Activated T-helper 2 cell treated with anti-CD3 and anti-CD28 coated beads, Interferon-gamma antibody, Interleukin-2, Interleukin-4, amounts not matched to agents 10 μg/mL and 5 μg/mL and 100 μg/mL, durations not matched to agents 14 hours and 24 hours and 36 hours (primary cell): Measurements from ENCODE around the gene GLP1R. TPM values are rescaled to one million over a fixed set of nuclear protein-coding genes. Genes with fewer than 3 reads are reported as not detected.

ENCODE experiments used
- DNase-seq: peaks from one replicate; pipeline ENCODE4 v3.0.0; 2021; ENCODE audit warnings: low spot score
- H3K27ac Mint-ChIP-seq: one replicate; pipeline ENCODE4 v1.8.0; 2021; ENCODE audit warnings: mixed read lengths
- H3K27me3 Mint-ChIP-seq: one replicate; pipeline ENCODE4 v1.8.0; 2021; ENCODE audit warnings: low read depth, mixed read lengths
- H3K36me3 Mint-ChIP-seq: one replicate; pipeline ENCODE4 v1.8.0; 2021; ENCODE audit warnings: low read depth, mixed read lengths
- H3K4me1 Mint-ChIP-seq: one replicate; pipeline ENCODE4 v1.8.0; 2021; ENCODE audit warnings: low read depth, mixed read lengths
- H3K4me3 Mint-ChIP-seq: one replicate; pipeline ENCODE4 v1.8.0; 2021; ENCODE audit warnings: low read depth, mild to moderate bottlenecking, moderate library complexity, mixed read lengths
- H3K9me3 Mint-ChIP-seq: one replicate; pipeline ENCODE4 v1.8.0; 2021; ENCODE audit warnings: mixed read lengths
- intact Hi-C: fragments of 100-400 bp; cut with micrococcal nuclease; formaldehyde crosslinking; loops from one replicate; pipeline ENCODE4 v1.15.1; 2023
- total RNA-seq: library from RNA; stranded (reverse); gene quantifications from 2 replicates; pipeline ENCODE4 v1.2.3, GENCODE V29; 2022

GLP1R gene
- 0.05 and 0.14 TPM in 2 replicates for total RNA-seq

DNA sequence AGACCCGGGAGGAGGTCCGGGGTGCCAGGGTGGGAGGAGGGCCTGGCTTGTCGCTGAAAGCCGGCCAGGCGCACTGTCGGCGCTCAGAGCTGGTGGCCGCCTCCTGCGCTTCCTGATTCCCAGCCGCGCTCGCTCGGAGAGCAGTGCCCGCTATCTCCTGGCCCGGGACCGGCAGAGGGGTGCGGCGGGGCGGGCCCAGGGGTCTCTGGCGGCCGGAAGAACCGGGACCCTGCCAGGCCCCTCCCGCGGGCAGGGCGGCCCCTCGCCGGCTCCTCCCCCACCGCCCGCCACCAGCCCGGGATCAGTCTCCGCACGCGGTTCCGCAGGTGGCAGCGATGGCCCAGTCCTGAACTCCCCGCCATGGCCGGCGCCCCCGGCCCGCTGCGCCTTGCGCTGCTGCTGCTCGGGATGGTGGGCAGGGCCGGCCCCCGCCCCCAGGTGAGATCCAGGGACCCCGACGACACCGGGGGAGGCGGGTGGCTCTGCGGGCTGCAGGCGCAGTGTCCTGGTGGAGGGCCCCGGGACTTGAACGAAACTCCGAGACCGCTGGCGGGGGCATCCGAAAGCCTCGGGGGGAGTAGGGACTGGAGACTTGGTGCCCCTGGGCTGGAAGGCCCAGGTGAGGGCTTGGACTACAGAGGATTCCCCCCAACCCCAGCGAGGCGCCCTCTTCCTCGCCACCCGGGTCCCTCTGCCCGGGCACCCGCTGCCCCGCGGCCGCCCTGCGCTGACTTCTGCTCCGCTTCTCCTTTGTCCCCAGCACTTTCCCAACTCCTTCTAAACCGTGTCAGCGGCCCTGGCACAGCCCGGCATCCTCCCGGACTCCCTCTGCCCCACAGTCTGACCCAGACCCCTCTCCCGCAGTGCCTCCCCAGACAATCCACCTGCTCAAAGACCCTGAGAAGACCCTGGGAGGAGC, at the start of gene GLP1R:
Gene GLP1R, plus strand, starts transcription at position 301 of the 919 bp plus-strand sequence. Its CDS starts 60 bp downstream, at position 361.
- DNase-seq: no peak
- no peaks in the 10 kb centered on the region for H3K9me3 Mint-ChIP-seq
- no peak within 1 kb of the TSS for H3K27ac Mint-ChIP-seq
- intact Hi-C loops: no loop called here
- no peaks in the 10 kb centered on the region for H3K36me3 Mint-ChIP-seq
- H3K4me3 Mint-ChIP-seq: no peak within 1 kb of the TSS
- peaks cover 51% of the 10 kb centered on the region for H3K27me3 Mint-ChIP-seq
- H3K4me1 Mint-ChIP-seq: peaks cover 19% of the 10 kb centered on the region

DNA sequence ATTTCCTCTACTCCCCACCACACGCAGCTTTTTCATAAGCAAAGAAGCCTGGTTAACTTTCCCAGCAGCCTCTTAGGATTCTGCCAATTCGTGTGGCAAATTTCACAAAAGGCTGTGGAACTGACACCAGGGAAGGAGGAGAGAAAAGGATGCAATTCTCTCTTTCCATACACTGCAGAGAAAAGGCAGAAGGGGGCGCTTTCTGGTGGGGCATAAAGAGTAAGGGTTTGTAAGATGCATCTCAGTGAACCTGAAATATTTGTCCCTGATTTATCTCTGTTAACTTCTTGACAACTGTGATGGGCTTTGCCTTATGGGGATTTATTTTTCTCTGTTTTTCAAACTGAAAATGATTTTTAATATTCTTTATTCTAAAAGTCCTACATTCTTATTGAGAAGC, 45.5 kb upstream of the GLP1R start:
- H3K36me3 Mint-ChIP-seq: no peaks in the 10 kb centered on the region
- no peak overlapping the region for H3K4me3 Mint-ChIP-seq
- H3K9me3 Mint-ChIP-seq: no peaks in the 10 kb centered on the region
- intact Hi-C loops: loop anchor here (10.0 kb wide), 1 partner anchor 162 kb away; no protein-coding TSS in a partner anchor
- peaks cover 44% of the 10 kb centered on the region for H3K27me3 Mint-ChIP-seq
- DNase-seq: no peak
- no peak overlapping the region for H3K27ac Mint-ChIP-seq
- H3K4me1 Mint-ChIP-seq: no peaks in the 10 kb centered on the region

DNA sequence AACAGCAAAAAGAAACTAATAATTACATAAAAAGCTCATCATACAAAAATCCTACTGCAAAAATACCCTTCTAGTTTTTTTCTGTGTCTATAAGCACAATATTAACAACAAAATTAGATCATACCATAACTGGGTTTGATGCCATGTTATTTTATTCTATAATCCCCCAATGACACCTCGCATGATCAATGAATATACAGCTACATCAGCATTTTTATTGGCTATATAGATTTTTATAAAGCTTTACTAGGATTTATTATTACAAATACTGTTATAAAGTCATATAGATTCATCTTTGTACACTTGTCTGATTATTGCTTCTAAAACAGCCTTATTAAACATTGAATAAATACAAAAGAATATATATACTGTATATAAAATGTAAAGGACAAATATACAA, 45.1 kb upstream of the GLP1R start:
- intact Hi-C loops: loop anchor here (10.0 kb wide), 1 partner anchor 161 kb away; no protein-coding TSS in a partner anchor
- no peaks in the 10 kb centered on the region for H3K36me3 Mint-ChIP-seq
- no peaks in the 10 kb centered on the region for H3K9me3 Mint-ChIP-seq

DNA sequence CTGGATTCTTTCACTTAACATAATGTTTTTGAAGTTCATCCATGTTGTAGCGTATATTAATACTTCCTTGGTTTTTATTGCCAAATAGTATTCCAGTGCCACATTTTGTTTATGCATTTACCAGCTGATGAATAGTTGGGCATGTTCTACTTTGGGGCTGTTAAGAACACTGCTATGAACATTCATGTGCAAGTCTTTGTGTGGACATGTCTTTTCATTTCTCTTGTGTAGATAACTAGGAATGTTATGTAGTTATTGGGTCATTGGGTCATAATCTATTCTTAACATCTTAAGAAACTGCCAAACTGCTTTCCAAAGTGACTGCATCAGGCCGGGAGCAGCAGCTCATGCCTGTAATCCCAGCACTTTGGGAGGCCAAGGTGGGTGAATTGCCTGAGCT, 43.8 kb upstream of the GLP1R start:
- H3K27me3 Mint-ChIP-seq: peaks cover 56% of the 10 kb centered on the region
- no peak for DNase-seq
- intact Hi-C loops: loop anchor here (10.0 kb wide), 1 partner anchor 160 kb away; no protein-coding TSS in a partner anchor
- no peaks in the 10 kb centered on the region for H3K36me3 Mint-ChIP-seq
- no peak overlapping the region for H3K27ac Mint-ChIP-seq
- H3K4me1 Mint-ChIP-seq: no peaks in the 10 kb centered on the region
- no peaks in the 10 kb centered on the region for H3K9me3 Mint-ChIP-seq
- no peak overlapping the region for H3K4me3 Mint-ChIP-seq

More for the DNA sequence above, 45.1 kb upstream of the GLP1R start:
- DNase-seq: no peak
- H3K4me1 Mint-ChIP-seq: no peaks in the 10 kb centered on the region
- H3K4me3 Mint-ChIP-seq: no peak overlapping the region
- peaks cover 48% of the 10 kb centered on the region for H3K27me3 Mint-ChIP-seq
- H3K27ac Mint-ChIP-seq: no peak overlapping the region

DNA sequence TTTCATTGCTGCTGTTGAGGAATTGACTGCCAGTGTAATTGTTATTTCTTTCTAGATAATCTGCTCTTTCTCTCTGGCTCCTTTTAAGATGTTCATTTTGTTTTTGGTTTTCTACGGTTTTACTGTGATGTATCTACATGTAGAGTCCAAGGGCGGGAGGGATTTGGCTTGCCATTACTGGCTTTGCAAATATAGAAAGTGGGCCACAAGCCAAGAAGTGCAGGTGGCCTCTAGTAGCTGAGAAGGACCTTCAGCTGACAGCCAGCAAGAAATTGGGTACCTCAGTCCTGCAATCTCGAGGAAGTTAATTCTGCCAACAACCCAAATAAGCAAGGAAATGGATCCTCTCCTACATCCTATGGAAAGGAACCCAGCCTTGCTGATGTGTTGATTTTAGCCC, 42.8 kb upstream of the GLP1R start:
- intact Hi-C loops: loop anchor here (10.0 kb wide), 1 partner anchor 159 kb away; no protein-coding TSS in a partner anchor
- Mint-ChIP-seq H3K4me1 (no peaks in the 10 kb centered on the region), H3K27me3 (peaks cover 52% of the 10 kb centered on the region), H3K27ac (no peak overlapping the region), H3K36me3 (no peaks in the 10 kb centered on the region), H3K4me3 (no peak overlapping the region), H3K9me3 (no peaks in the 10 kb centered on the region)
- no peak for DNase-seq

DNA sequence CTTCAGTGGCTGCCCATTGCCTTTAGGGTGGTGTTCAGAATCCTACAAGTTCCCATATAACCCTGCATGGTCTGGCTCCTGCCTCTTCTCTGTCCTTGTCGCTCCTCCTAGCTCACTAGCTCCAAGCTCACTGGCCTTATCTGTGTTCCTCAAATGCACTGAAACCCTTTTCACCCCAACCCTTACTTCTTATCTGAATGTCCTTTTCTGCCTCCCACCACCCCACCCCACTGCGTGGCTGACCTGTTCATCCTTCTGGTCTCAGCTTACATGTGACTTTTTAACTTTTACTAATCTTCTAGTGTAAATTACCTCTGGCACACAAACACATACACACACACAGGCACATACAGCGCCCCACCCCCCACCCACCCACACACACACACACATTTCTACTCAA, 41.0 kb upstream of the GLP1R start:
- no peak overlapping the region for H3K27ac Mint-ChIP-seq
- no peaks in the 10 kb centered on the region for H3K9me3 Mint-ChIP-seq
- intact Hi-C loops: loop anchor here (10.0 kb wide), 1 partner anchor 157 kb away; no protein-coding TSS in a partner anchor
- no peaks in the 10 kb centered on the region for H3K4me1 Mint-ChIP-seq
- no peak overlapping the region for H3K4me3 Mint-ChIP-seq
- H3K36me3 Mint-ChIP-seq: no peaks in the 10 kb centered on the region
- peaks cover 57% of the 10 kb centered on the region for H3K27me3 Mint-ChIP-seq
- DNase-seq: no peak

DNA sequence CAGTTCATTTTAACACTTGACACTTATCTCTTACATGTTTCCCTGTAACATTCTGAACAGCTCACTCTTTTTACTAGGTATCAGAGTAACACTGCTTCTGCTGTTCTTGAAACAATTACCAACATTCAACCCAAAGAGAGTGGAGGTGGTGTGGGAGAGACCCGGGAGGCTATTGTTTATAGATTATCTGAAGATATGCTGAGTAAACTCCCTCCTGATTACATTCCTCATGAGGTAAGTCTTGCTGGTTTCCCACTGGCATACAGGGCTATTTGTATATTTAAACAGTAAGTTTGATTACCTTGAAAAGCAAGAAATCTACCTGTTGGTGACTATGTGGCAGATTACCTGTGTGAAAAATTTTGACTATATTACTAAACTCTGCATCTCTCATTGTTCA, 39.8 kb upstream of the GLP1R start:
- H3K9me3 Mint-ChIP-seq: no peaks in the 10 kb centered on the region
- H3K36me3 Mint-ChIP-seq: no peaks in the 10 kb centered on the region
- H3K27me3 Mint-ChIP-seq: peaks cover 64% of the 10 kb centered on the region
- no peak overlapping the region for H3K27ac Mint-ChIP-seq
- no peak overlapping the region for H3K4me3 Mint-ChIP-seq
- no peaks in the 10 kb centered on the region for H3K4me1 Mint-ChIP-seq
- intact Hi-C loops: loop anchor here (10.0 kb wide), 1 partner anchor 156 kb away; no protein-coding TSS in a partner anchor
- DNase-seq: no peak

DNA sequence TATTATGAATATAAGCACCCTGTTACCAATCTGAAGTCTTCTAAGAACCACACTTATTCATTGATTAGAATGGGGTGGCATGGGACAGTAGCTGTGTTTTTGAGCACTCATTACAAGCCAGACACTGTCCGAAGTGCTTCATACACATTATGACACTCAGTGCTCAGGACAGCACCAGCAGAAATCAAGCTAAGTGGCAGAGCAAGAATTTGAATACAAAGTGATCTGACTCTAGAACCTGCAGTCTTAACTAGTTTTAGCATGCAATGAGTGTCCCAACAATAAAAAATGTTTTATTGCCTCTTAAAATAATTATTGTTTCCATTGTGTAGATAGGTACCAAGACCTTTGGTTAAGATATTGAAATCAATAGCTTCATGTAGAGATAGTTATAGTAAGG, 39.1 kb upstream of the GLP1R start:
- Mint-ChIP-seq H3K9me3 (no peaks in the 10 kb centered on the region), H3K4me3 (no peak overlapping the region), H3K27ac (no peak overlapping the region), H3K27me3 (peaks cover 62% of the 10 kb centered on the region), H3K4me1 (no peaks in the 10 kb centered on the region), H3K36me3 (no peaks in the 10 kb centered on the region)
- intact Hi-C loops: loop anchor here (10.0 kb wide), 1 partner anchor 155 kb away; no protein-coding TSS in a partner anchor
- no peak for DNase-seq

DNA sequence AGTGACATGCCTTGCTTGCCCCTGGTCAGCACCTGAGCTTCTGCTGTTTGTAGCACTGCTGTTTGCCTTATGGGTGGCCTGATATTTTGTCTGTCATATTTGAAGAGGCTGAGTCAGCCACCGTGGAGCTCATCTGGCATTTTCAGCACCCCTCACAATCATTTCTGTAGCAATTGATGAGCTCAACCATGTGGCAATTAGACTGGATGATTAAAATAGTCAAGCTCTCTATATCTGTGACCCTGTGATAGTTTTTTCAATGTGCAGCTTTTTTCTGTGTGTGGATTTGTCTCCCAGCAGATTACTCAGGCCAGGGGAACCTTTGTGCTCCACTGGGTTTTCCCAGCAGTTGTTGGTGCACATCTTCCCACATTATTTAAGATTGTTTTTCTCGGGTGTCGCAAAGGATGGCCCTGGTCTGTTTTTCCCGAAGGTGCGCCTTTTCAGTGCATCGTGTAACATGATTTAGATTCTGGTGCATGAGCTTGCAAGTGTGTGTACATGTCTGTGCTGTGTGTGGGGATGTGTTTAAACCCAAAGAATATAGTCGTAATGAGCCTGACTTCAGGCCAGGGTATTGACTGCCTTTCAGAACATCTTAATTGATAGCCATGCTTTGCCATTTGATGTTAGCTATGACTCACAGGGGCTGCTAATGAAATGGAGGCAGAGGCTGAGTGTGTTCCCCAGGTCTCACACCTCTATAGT, 31.6 kb upstream of the GLP1R start:
- no peak for DNase-seq
- H3K27me3 Mint-ChIP-seq: peaks cover 20% of the 10 kb centered on the region
- H3K4me3 Mint-ChIP-seq: no peak overlapping the region
- H3K4me1 Mint-ChIP-seq: no peaks in the 10 kb centered on the region
- intact Hi-C loops: no loop called here
- no peaks in the 10 kb centered on the region for H3K36me3 Mint-ChIP-seq
- no peaks in the 10 kb centered on the region for H3K9me3 Mint-ChIP-seq
- no peak overlapping the region for H3K27ac Mint-ChIP-seq

DNA sequence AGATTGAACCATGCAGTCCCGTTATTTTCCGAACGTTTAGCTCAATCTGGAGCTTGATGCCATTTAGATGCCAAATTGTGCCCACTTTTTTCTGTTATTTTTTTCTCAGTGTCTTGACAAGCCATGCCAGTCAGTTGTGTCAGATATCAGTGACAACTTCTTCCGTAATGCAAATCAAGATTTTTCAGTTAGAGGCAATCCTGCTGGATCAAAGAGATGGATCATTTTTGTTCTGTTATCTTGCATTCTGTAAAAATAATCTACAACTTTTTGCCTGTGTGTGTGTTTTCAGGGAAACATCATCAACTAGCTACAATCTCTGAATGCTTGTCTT, 31.1 kb upstream of the GLP1R start:
- intact Hi-C loops: no loop called here
- Mint-ChIP-seq H3K9me3 (no peaks in the 10 kb centered on the region), H3K27me3 (peaks cover 14% of the 10 kb centered on the region), H3K27ac (no peak overlapping the region), H3K4me1 (no peaks in the 10 kb centered on the region), H3K36me3 (no peaks in the 10 kb centered on the region), H3K4me3 (no peak overlapping the region)
- DNase-seq: no peak

DNA sequence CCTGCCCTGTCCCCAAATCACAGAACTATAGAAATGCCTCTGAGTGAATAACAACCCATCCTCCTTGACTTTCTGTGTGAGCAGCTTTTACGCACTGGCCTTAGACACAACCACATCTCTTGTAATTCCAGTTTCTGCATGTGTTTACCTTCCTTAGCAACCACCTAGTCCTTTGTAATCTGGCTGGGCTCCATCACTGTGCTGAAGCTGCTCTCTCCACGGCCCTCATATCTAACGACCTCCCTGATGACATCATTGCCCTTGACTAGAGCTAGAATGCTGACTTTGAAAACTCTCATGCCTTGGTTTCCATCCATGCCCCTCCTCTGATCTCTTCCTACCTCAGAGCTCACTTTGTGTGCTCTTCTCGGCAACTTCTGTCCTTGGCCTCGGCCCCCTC, 30.5 kb upstream of the GLP1R start:
- Mint-ChIP-seq H3K9me3 (no peaks in the 10 kb centered on the region), H3K36me3 (no peaks in the 10 kb centered on the region), H3K4me1 (no peaks in the 10 kb centered on the region), H3K4me3 (no peak overlapping the region), H3K27ac (no peak overlapping the region), H3K27me3 (peaks cover 13% of the 10 kb centered on the region)
- no peak for DNase-seq
- intact Hi-C loops: no loop called here

DNA sequence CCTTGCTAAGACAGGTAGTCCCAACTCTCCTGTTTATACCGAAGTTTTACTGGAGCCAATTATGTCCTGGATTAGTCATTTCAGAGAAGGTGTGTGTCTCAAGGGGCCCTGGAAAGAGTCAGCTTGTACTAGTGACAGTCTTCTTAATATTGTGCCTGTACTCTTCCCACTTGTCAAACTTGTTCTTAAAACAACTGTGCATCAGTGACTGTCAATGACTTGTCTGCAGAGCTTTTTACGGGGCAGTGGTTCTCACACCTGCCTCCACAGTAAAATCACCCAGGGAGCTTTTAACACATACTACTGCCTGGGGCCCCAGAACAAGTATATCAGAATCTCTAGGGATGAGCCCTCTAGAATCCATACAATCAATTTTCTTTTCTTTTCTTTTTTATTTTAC, 28.4 kb upstream of the GLP1R start:
- Mint-ChIP-seq H3K4me1 (no peaks in the 10 kb centered on the region), H3K36me3 (no peaks in the 10 kb centered on the region), H3K27ac (no peak overlapping the region), H3K27me3 (peaks cover 13% of the 10 kb centered on the region), H3K9me3 (no peaks in the 10 kb centered on the region), H3K4me3 (no peak overlapping the region)
- DNase-seq: no peak
- intact Hi-C loops: no loop called here

DNA sequence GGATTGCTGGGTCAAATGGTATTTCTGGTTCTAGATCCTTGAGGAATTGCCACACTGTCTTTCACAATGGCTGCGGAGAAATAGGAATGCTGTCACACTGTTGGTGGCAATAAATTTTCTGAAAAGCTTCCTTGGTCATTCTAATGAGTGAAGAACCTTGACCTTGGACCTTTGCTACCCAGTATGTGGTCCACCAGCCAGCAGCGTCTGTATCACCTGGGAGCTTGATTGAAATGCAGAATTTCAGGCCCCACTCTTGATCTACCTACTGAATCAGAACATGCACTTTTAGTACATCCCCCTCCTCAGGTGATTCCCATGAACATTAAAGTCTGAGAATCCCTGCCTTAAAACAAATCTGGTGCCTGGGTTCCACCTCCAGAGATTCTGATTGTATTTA, 27.5 kb upstream of the GLP1R start:
- Mint-ChIP-seq H3K27me3 (peaks cover 13% of the 10 kb centered on the region), H3K4me1 (no peaks in the 10 kb centered on the region), H3K27ac (no peak overlapping the region), H3K9me3 (no peaks in the 10 kb centered on the region), H3K36me3 (no peaks in the 10 kb centered on the region), H3K4me3 (no peak overlapping the region)
- intact Hi-C loops: no loop called here
- no peak for DNase-seq
